Effector memory CD8-positive, alpha-beta T cell (primary cell): Measurements from ENCODE around the gene IFT52.
A peak's percentile ranks its signal among the peaks of the same experiment; 100 is the strongest.

Experiments used
- ATAC-seq: fragments of 150-1000 bp; cut with Tn5 transposase; replicated peaks from 2 replicates; pipeline ENCODE4 v1.10.0; 2021; ENCODE audit warnings: mild to moderate bottlenecking, moderate library complexity
- DNase-seq, 3 experiments: peaks; one replicate each; pipeline ENCODE4 v3.0.0; 2021
- H3K27ac Mint-ChIP-seq, 2 donors: one replicate each; pipeline ENCODE4 v1.8.0; 2022; ENCODE audit warnings: mild to moderate bottlenecking in 2 of 2, mixed read lengths in 2 of 2, moderate library complexity in 2 of 2
- H3K27me3 Mint-ChIP-seq, 2 donors: one replicate each; pipeline ENCODE4 v1.8.0; 2022; ENCODE audit warnings: mixed read lengths in 2 of 2
- H3K36me3 Mint-ChIP-seq: one replicate; pipeline ENCODE4 v1.8.0; 2022; ENCODE audit warnings: mild to moderate bottlenecking, moderate library complexity, mixed read lengths; ENCODE audit not compliant: insufficient read depth
- H3K4me1 Mint-ChIP-seq, 2 donors: one replicate each; pipeline ENCODE4 v1.8.0; 2022; ENCODE audit warnings: low read depth in 2 of 2, mixed read lengths in 2 of 2
- H3K4me3 Mint-ChIP-seq, 2 donors: one replicate each; pipeline ENCODE4 v1.8.0; 2022; ENCODE audit warnings: mild to moderate bottlenecking in 2 of 2, mixed read lengths in 2 of 2, moderate library complexity in 2 of 2
- H3K9me3 Mint-ChIP-seq, 2 donors: one replicate each; pipeline ENCODE4 v1.8.0; 2022; ENCODE audit warnings: mixed read lengths in 2 of 2
- total RNA-seq, 9 experiments: gene quantifications; one replicate each; lab custom pipeline; 2026; lab: John Stamatoyannopoulos, UW

Gene IFT52, protein sequence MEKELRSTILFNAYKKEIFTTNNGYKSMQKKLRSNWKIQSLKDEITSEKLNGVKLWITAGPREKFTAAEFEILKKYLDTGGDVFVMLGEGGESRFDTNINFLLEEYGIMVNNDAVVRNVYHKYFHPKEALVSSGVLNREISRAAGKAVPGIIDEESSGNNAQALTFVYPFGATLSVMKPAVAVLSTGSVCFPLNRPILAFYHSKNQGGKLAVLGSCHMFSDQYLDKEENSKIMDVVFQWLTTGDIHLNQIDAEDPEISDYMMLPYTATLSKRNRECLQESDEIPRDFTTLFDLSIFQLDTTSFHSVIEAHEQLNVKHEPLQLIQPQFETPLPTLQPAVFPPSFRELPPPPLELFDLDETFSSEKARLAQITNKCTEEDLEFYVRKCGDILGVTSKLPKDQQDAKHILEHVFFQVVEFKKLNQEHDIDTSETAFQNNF
- 15.7 to 29.2 (median 20.8) reads per million in 9 experiments for total RNA-seq

DNA sequence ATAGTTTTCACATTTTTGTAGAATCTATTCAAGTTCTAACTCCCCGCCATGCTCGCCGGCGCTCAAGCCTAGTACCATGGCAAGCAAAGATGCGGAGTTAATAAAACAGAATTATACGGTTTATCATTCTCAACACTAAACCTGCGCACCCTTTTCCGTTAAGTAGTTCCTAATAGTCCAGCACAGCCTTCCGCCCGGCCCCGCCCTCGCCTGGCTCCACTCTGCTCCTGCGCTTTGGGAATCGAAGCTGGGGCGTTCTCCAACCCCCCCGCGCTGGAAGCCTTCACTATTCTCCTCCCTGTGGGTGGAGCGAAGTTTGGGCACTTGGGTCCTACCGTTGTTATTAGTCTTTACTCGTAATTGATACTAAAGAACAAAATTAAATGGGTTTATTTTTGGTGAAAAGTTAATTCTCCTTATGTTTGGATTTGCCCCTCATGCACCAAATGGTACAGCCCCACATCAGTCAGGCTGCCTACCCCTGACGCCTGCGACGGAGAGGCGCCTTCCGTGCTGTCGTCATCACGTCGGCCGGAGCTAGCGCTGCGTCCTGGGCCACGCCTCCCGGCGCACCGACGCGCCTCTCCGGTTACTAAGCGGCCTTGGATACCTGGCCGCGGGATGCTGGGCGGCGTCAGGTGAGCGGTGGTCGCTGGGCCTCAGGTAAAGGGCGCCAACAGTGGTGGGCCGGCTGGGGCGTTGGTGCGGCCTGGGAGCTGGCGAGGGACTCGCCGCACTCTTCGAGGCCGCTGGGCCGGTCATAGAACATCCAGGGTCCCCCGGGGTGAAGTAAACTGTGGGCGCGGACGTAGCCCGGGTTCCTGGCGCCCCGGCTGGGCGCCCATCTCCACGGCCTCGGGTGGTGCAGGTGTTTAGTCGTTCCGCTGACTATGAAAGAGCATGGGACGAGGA, at the start of gene IFT52:
TSS of gene IFT52 (plus strand) at position 546 of the 912 bp plus-strand sequence. CDS start 3,762 bp downstream, outside the sequence.
- H3K9me3 Mint-ChIP-seq: no peaks in the 10 kb centered on the region
- peaks cover 6 to 11% of the 10 kb centered on the region in 2 donors for H3K27me3 Mint-ChIP-seq
- H3K4me3 Mint-ChIP-seq: peak within 1 kb of the TSS; percentile 88 to 93
- ATAC-seq: peak; percentile 96
- peak within 1 kb of the TSS; percentile 92 to 95 for H3K27ac Mint-ChIP-seq
- peak; percentile 80 to 86 (median 82) for DNase-seq
- peaks cover 9 to 18% of the 10 kb centered on the region in 2 donors for H3K4me1 Mint-ChIP-seq
- H3K36me3 Mint-ChIP-seq: peaks cover 17% of the 10 kb centered on the region

DNA sequence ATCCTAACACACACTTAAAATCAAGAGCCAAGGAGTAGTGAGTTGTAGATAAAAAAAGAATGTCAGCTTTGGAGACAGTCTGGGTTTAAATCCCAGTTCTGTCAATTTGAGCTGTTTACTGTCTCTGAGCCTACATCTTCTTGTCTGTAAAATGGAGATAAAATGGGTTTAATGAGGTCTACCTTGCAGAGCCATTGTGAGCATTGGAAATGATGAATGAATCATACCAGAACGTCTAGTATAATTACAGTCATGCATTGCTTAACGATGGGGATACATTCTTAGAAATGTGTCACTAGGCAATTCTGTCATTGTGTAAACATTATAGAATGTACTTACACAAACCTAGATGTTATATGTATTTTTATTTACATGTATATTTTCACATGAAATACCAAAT, 49.5 kb upstream of the IFT52 start:
- Mint-ChIP-seq H3K27ac (no peak overlapping the region), H3K4me3 (no peak overlapping the region), H3K27me3 (no peaks in the 10 kb centered on the region), H3K4me1 (no peaks in the 10 kb centered on the region), H3K9me3 (no peaks in the 10 kb centered on the region), H3K36me3 (peaks cover 2% of the 10 kb centered on the region)
- DNase-seq: no peak
- no peak for ATAC-seq

DNA sequence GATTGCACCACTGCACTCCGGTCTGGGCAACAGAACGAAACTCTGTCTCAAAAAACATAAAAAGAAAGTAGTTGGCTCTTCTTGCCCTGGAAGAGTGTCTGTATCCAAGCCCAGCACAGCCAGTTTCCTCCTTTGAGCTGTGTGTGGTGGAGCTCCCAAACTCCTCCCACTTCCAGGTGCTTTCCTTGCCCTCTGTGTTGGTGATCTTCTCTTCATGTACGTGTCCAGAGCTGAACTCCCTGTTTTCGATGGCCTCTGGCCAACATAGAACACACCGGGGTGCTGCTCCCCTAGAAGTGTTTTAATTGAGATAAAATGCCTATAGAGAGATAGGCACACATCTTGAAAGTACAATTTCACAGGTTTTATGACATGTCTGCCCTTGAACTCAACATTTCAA, 48.6 kb upstream of the IFT52 start:
- DNase-seq: no peak
- Mint-ChIP-seq H3K27ac (no peak overlapping the region), H3K4me3 (no peak overlapping the region), H3K36me3 (peaks cover 2% of the 10 kb centered on the region), H3K27me3 (no peaks in the 10 kb centered on the region), H3K9me3 (no peaks in the 10 kb centered on the region), H3K4me1 (no peaks in the 10 kb centered on the region)
- ATAC-seq: no peak

DNA sequence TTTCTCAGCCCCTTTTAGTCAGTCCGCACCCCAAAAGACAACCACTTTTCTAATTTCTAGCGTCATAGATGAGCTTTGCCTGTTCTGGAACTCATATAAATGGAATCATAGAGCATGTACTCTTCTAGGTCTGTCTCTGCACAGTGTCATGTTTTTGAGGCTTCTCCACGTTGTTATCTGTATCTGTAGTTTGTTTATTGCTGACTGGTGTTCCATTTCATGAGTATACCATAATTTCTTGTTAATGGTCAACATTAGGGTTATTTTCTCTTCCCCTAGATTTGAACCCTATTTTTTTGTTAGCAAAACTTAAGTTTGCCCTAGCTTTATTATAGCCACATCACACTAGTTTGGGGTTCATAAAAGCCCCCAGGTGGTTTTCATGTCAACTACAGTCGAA, 48.1 kb upstream of the IFT52 start:
- no peaks in the 10 kb centered on the region for H3K9me3 Mint-ChIP-seq
- no peaks in the 10 kb centered on the region for H3K4me1 Mint-ChIP-seq
- ATAC-seq: no peak
- H3K27me3 Mint-ChIP-seq: no peaks in the 10 kb centered on the region
- H3K4me3 Mint-ChIP-seq: no peak overlapping the region
- peaks cover 2% of the 10 kb centered on the region for H3K36me3 Mint-ChIP-seq
- DNase-seq: no peak
- no peak overlapping the region for H3K27ac Mint-ChIP-seq

DNA sequence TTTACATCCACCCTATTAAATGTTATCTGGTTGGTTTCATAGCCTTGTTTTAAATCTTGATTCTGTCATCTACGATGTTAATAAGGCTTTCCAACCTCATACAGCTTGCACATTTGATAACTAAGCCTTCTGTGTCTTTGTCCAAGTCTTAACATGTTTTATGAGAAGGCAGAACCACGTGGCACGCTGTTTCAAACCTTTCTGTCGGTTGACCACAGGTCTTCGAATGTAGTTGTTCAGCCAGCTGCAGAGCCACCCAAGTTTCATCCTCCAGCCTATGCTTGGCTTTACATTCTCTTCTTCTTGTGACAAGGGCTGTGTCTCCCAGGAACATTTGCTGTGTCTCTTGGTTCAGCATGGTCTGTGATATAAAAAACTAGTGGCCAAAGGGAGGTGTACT, 47.6 kb upstream of the IFT52 start:
- Mint-ChIP-seq H3K36me3 (peaks cover 2% of the 10 kb centered on the region), H3K9me3 (no peaks in the 10 kb centered on the region), H3K27me3 (no peaks in the 10 kb centered on the region), H3K4me3 (no peak overlapping the region), H3K27ac (no peak overlapping the region), H3K4me1 (no peaks in the 10 kb centered on the region)
- DNase-seq (no peak), ATAC-seq (no peak)

DNA sequence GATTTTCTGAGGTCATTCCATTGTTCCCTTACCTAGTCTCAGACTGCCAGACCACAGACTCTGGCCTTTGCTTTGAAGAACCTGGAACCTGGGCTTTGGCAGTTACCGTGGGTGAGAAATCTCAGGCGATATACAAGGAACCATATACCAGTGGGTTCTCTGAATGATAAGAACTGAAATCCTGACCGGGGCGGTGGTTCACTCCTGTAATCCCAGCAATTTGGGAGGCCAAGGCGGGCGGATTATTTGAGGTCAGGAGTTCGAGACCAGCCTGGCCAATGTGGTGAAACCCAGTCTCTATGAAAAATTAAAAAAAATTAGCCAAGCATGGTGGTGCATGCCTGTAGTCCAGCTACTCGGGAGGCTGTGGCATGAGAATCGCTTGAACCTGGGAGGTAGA, 46.2 kb upstream of the IFT52 start:
- H3K36me3 Mint-ChIP-seq: peaks cover 2% of the 10 kb centered on the region
- no peaks in the 10 kb centered on the region for H3K27me3 Mint-ChIP-seq
- DNase-seq: no peak
- H3K4me1 Mint-ChIP-seq: no peaks in the 10 kb centered on the region
- no peaks in the 10 kb centered on the region for H3K9me3 Mint-ChIP-seq
- no peak overlapping the region for H3K4me3 Mint-ChIP-seq
- ATAC-seq: no peak
- H3K27ac Mint-ChIP-seq: no peak overlapping the region

DNA sequence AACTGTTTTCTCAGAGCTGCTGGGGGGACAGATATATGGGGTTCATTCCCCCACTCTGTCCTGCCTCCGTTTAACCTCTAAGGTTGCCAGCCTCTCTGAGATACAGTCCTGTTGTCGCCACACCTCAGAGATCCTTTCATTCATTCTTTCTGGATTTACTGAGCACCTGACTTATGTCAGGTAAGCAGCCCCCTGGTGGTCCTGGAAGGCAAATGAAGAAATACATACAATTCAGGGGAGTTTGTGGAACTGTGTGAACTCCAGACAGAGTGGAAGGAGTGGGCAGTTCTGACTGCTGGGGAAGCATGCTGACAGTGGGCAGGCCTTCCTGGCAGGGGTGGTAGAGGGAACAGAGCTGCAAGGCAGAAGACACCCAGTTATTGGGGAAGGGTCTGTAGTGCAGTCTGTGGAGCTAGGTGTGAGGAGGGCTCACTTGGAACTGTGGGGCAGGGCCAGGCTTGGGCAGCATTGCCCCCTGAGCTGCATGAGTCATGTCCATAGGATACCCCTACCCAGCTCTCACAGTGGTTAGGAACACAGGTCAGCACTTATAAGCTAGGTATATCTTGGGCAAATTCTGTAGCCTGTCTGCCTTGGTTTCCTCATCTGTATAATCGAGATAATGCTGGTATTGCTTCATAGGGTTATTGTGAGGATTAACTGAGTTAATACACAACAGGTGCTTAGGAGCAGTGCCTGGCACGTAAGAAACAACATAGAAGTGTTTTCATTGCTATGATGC, 44.7 kb upstream of the IFT52 start:
- peaks cover 2% of the 10 kb centered on the region for H3K36me3 Mint-ChIP-seq
- H3K9me3 Mint-ChIP-seq: no peaks in the 10 kb centered on the region
- H3K4me3 Mint-ChIP-seq: no peak overlapping the region
- DNase-seq (no peak), ATAC-seq (no peak)
- H3K4me1 Mint-ChIP-seq: no peaks in the 10 kb centered on the region
- no peak overlapping the region for H3K27ac Mint-ChIP-seq
- H3K27me3 Mint-ChIP-seq: no peaks in the 10 kb centered on the region

DNA sequence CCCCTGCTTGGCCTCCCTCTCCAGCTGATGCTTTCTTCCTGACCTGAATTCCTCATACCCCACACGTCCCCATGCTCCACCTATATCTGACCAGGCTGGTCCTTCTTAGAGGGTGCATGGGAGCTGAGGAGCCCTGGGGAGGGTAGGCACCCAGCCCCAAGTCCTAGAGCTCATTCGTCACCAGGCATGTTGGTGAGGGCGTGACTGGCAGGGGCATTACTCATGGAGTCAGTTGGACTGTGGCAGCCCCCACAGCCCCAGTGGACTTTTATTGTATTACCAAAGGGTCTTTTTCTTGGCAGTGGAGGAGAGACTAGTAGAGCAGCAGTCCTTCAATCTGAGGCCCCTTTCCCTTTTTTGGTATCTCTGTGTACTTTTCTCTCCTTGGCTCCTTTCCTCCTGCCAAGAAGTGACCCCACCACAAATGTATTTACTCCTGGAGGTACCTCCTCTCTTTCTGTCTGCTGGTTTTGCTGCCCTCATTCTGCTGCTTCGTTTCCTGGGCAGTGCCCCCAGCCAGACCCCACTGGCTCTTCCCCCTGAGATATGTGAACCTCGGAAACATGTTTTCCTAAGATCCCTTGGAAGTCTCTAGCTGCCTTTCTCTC, 42.4 kb upstream of the IFT52 start:
- no peak overlapping the region for H3K27ac Mint-ChIP-seq
- peaks cover 0 to 7% of the 10 kb centered on the region in 2 donors for H3K27me3 Mint-ChIP-seq
- H3K4me3 Mint-ChIP-seq: no peak overlapping the region
- DNase-seq: no peak
- H3K36me3 Mint-ChIP-seq: peaks cover 3% of the 10 kb centered on the region
- ATAC-seq: no peak
- H3K4me1 Mint-ChIP-seq: no peaks in the 10 kb centered on the region
- H3K9me3 Mint-ChIP-seq: no peaks in the 10 kb centered on the region

DNA sequence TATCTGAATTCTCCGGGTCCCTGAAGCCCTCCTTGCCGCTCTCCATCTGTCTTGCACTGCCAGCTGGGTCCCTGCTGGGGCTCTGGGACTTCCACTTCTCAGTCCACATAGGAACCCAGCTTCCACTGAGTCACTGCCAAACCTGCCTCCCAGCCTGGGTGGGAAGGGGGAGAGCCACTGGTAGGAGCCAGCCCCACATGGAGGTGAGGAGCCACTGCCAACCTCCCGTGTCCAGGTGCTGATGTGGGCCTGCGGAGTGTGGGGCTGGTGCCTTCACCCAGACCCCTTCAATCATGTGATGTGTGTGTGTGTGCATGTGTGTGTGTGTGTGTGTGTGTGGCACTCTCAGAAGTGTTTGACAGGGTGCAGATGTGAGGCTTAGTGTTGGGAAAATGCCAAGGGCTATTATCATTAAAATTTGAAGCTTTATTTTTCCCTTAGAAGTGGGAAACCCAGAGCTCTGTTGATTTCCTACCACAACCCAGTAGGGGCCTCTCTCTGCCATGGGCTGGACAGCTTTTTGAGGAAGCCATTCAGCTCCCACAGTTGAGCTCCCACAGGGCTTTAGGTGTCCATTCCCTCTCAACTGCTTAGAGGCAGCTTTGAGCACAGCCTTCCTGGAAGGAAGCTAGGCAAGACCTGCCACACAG, 41.2 kb upstream of the IFT52 start:
- Mint-ChIP-seq H3K4me3 (no peak overlapping the region), H3K27me3 (peaks cover 0 to 7% of the 10 kb centered on the region in 2 donors), H3K9me3 (no peaks in the 10 kb centered on the region), H3K36me3 (peaks cover 4% of the 10 kb centered on the region), H3K4me1 (no peaks in the 10 kb centered on the region), H3K27ac (no peak overlapping the region)
- ATAC-seq (no peak), DNase-seq (no peak)

DNA sequence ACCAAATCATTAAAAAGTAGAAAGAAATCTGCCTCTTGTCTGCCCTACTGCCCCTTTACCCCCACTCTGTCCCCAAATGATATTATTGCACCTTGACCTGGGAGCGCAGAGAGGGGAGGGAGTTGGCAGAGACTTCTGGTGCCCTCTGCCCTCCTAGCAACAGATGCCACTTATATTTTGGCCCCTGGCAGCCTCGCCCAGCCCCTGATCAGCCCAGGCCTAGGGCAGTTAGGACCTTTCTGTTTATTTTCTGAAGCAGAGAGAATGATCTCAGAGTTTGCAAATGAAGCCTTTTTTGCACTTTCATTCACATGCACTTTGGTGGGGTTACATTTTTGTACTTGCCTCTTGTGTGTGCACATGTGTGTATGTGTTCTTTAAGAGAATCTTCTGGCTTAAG, 40.3 kb upstream of the IFT52 start:
- H3K9me3 Mint-ChIP-seq: no peaks in the 10 kb centered on the region
- ATAC-seq: no peak
- peaks cover 4% of the 10 kb centered on the region for H3K36me3 Mint-ChIP-seq
- H3K4me1 Mint-ChIP-seq: no peaks in the 10 kb centered on the region
- no peak overlapping the region for H3K4me3 Mint-ChIP-seq
- no peak overlapping the region for H3K27ac Mint-ChIP-seq
- H3K27me3 Mint-ChIP-seq: peaks cover 0 to 7% of the 10 kb centered on the region in 2 donors
- no peak for DNase-seq

DNA sequence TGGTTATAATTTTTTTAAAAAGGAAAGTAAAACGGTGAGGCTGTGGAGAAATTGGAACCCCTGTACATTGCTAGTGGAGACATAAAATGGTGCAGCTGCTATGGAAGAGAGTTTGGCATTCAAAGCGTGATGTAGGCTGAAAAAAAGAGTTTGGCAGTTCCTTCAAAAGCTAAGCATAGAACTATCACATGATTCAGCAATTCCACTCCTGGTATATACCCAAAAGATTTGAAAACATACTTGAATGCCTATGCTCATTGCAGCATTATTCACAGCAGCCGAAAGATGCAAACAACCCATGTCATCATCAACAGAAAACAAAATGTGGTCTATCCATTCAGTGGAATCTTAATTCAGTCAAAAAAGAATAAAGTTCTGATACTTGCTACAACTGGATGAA, 36.4 kb upstream of the IFT52 start:
- no peak overlapping the region for H3K4me3 Mint-ChIP-seq
- ATAC-seq: no peak
- H3K36me3 Mint-ChIP-seq: peaks cover 4% of the 10 kb centered on the region
- DNase-seq: no peak
- peaks cover 0 to 10% of the 10 kb centered on the region in 2 donors for H3K27me3 Mint-ChIP-seq
- no peaks in the 10 kb centered on the region for H3K9me3 Mint-ChIP-seq
- H3K27ac Mint-ChIP-seq: no peak overlapping the region
- H3K4me1 Mint-ChIP-seq: no peaks in the 10 kb centered on the region

DNA sequence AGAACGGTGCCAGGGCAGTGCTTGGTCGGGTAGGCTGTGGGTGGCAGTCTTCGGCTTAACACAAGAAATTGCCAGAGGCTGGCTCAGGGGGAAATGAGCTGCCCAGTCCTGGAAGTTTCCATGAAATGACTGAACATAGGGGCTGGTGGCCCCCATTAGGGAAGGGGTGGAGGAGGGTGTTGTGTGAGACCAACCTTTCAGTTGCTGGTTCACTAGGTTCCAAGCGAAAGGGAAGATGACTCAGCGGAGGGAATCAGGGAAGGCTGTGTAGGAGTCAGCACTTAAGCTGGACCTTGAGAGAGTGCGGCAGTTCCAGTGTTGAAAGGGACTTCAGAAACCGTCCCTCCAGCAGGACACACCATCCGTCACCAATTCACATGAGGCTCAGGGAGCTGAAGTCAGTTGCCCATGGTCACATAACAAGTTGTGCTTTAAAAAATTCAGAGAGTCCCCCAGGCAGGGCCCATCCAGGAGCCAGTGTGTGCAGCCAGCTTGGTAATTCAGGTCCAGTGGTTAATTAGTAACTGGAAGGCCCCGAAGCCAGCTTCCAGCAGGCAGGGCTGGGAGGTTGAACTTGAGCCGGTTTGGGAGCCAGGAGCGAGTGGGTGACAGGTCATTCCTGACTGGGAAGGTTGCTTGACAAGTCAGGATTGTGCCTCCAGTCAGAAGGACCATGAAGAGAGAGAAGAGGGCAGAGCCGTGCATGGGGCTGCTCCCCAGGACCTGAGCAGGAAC, 32.2 kb upstream of the IFT52 start, which contains the start of gene SGK2:
TSS of gene SGK2 (plus strand) at position 616 of the 735 bp plus-strand sequence. CDS start 7,469 bp downstream, outside the sequence.
- Mint-ChIP-seq H3K27ac (peak within 1 kb of the TSS in 1 of 2 donors; percentile 19), H3K27me3 (peaks cover 0 to 6% of the 10 kb centered on the region in 2 donors), H3K9me3 (no peaks in the 10 kb centered on the region), H3K36me3 (no peaks in the 10 kb centered on the region), H3K4me1 (no peaks in the 10 kb centered on the region), H3K4me3 (no peak within 1 kb of the TSS)
- no peak for DNase-seq
- no peak for ATAC-seq
